CD14-positive monocyte (primary cell): ENCODE measurements around the gene CFAP57. TPM values are rescaled to one million over a fixed set of nuclear protein-coding genes. Genes with fewer than 3 reads are reported as not detected.

Experiments used
- DNase-seq, 3 donors: peaks; one replicate each; pipeline ENCODE4 v3.0.0-alpha.2; 2011 to 2022
- H2AFZ ChIP-seq: 2 replicates; pipeline ENCODE4 v1.6.0; 2012; ENCODE audit warnings: mild to moderate bottlenecking, low read depth, low read length, inconsistent platforms; ENCODE audit not compliant: insufficient read depth, poor library complexity, severe bottlenecking
- H3K27ac ChIP-seq, 2 donors: 1 replicate in 1 of 2; 2 replicates in 1 of 2; pipeline ENCODE4 v1.5.1; 2012 to 2013; ENCODE audit warnings: low read length in 2 of 2, control low read depth in 1 of 2, inconsistent platforms in 1 of 2, low read depth in 1 of 2, mild to moderate bottlenecking in 1 of 2
- H3K27me3 ChIP-seq, 2 donors: one replicate each; pipeline versions ENCODE4 v1.6.0 to v1.6.1; 2011 to 2013; ENCODE audit warnings: low read length in 2 of 2; ENCODE audit not compliant: control insufficient read depth in 2 of 2, insufficient read depth in 2 of 2
- H3K36me3 ChIP-seq, 2 donors: replicated peaks in 1 of 2; 1 replicate in 1 of 2; 2 replicates in 1 of 2; pipeline versions ENCODE4 v1.5.1 to v1.6.1; 2012 to 2013; ENCODE audit warnings: low read length in 2 of 2, control low read depth in 1 of 2, inconsistent platforms in 1 of 2, mild to moderate bottlenecking in 1 of 2; ENCODE audit not compliant: insufficient read depth in 2 of 2, control insufficient read depth in 1 of 2
- H3K4me1 ChIP-seq, 2 donors: 1 replicate in 1 of 2; 2 replicates in 1 of 2; pipeline versions ENCODE4 v1.5.1 to v1.6.1; 2012 to 2013; ENCODE audit warnings: low read length in 2 of 2, control low read depth in 1 of 2, inconsistent platforms in 1 of 2, mild to moderate bottlenecking in 1 of 2, moderate library complexity in 1 of 2; ENCODE audit not compliant: insufficient read depth in 2 of 2, control insufficient read depth in 1 of 2
- H3K4me2 ChIP-seq: replicated peaks from 2 replicates; pipeline ENCODE3; 2012; ENCODE audit warnings: low read length, moderate library complexity, mild to moderate bottlenecking; ENCODE audit not compliant: poor library complexity, severe bottlenecking; ENCODE audit errors: extremely low read depth
- H3K4me3 ChIP-seq, 3 experiments: fragments of 200-600 bp in 1 of 3; sonication (generic) in 1 of 3; replicated peaks in 1 of 3; 1 replicate in 2 of 3; 2 replicates in 1 of 3; pipeline ENCODE4 v1.5.1; 2011 to 2013; ENCODE audit warnings: low read length in 3 of 3, mild to moderate bottlenecking in 3 of 3, control low read depth in 2 of 3, low read depth in 2 of 3, inconsistent platforms in 1 of 3, moderate library complexity in 1 of 3
- H3K79me2 ChIP-seq: 2 replicates; pipeline ENCODE4 v1.6.0; 2012; ENCODE audit warnings: mild to moderate bottlenecking, control low read depth, inconsistent platforms, low read length, moderate library complexity; ENCODE audit not compliant: insufficient read depth
- H3K9ac ChIP-seq: 2 replicates; pipeline ENCODE4 v1.6.0; 2017; ENCODE audit warnings: low read length, mild to moderate bottlenecking; ENCODE audit not compliant: insufficient read depth, poor library complexity, severe bottlenecking
- H3K9me3 ChIP-seq, 2 donors: replicated peaks in 1 of 2; 1 replicate in 1 of 2; 2 replicates in 1 of 2; pipeline versions ENCODE4 v1.5.1 to v1.6.1; 2012 to 2013; ENCODE audit warnings: low read length in 2 of 2, control low read depth in 1 of 2; ENCODE audit not compliant: control insufficient read depth in 1 of 2, insufficient read depth in 1 of 2
- H4K20me1 ChIP-seq: 2 replicates; pipeline ENCODE4 v1.6.0; 2012; ENCODE audit warnings: mild to moderate bottlenecking, low read length, control low read depth, moderate library complexity; ENCODE audit not compliant: insufficient read depth
- H3K27ac Mint-ChIP-seq, 7 donors: one replicate each; pipeline ENCODE4 v1.8.0; 2020; ENCODE audit warnings: mild to moderate bottlenecking in 7 of 7, mixed read lengths in 7 of 7, moderate library complexity in 6 of 7, inconsistent platforms in 2 of 7
- H3K27me3 Mint-ChIP-seq, 3 donors: one replicate each; pipeline ENCODE4 v1.8.0; 2021 to 2022; ENCODE audit warnings: low read depth in 3 of 3, mild to moderate bottlenecking in 3 of 3, mixed read lengths in 3 of 3, moderate library complexity in 3 of 3, inconsistent platforms in 1 of 3
- H3K36me3 Mint-ChIP-seq, 2 donors: one replicate each; pipeline ENCODE4 v1.8.0; 2020; ENCODE audit warnings: mixed read lengths in 2 of 2, inconsistent platforms in 1 of 2, mild to moderate bottlenecking in 1 of 2
- H3K4me1 Mint-ChIP-seq: one replicate; pipeline ENCODE4 v1.8.0; 2020; ENCODE audit warnings: mild to moderate bottlenecking, mixed read lengths
- H3K4me3 Mint-ChIP-seq, 2 donors: one replicate each; pipeline ENCODE4 v1.8.0; 2020; ENCODE audit warnings: mild to moderate bottlenecking in 2 of 2, mixed read lengths in 2 of 2, moderate library complexity in 1 of 2
- H3K9me3 Mint-ChIP-seq, 7 donors: one replicate each; pipeline ENCODE4 v1.8.0; 2020 to 2022; ENCODE audit warnings: mixed read lengths in 7 of 7, mild to moderate bottlenecking in 6 of 7, moderate library complexity in 6 of 7, inconsistent platforms in 2 of 7
- CTCF ChIP-seq: fragments of 200-600 bp; IDR thresholded peaks from one replicate; pipeline ENCODE4 v1.8.0; 2022; ENCODE audit warnings: antibody characterized with exemption, mild to moderate bottlenecking
- WGBS: methylation state at CpG from one replicate; pipeline ENCODE4 v1.1.5; 2013; ENCODE audit warnings: missing lambda C conversion rate; ENCODE audit not compliant: insufficient coverage; 5-methylcytosine and 5-hydroxymethylcytosine counted together
- intact Hi-C, 2 donors: fragments of 100-400 bp; cut with micrococcal nuclease; formaldehyde crosslinking; loops; one replicate each; pipeline versions ENCODE4 v1.15.0 to v1.15.1; 2023
- polyA plus RNA-seq, 3 donors: library from polyadenylated mRNA; depleted of rRNA in 1 of 3; unstranded in 2 of 3; stranded (reverse) in 1 of 3; fragments of 300-500 nt in 2 of 3; fragments of >200 nt in 1 of 3; fragmentation: Illumina TruSeq in 2 of 3; gene quantifications; 1 replicate in 2 of 3; 2 replicates in 1 of 3; pipeline ENCODE4 v1.2.3, GENCODE V29; 2012 to 2021

CFAP57 gene
- polyA plus RNA-seq, 3 donors, result 0.01 to 0.05 TPM; not detected in 1

- no peaks in the 10 kb centered on the region for H3K27me3 ChIP-seq
- no peak overlapping the region for H3K27ac Mint-ChIP-seq
- peaks cover 0 to 12% of the 10 kb centered on the region in 2 donors for H3K9me3 ChIP-seq
- no peaks in the 10 kb centered on the region for H3K4me1 ChIP-seq
- no peaks in the 10 kb centered on the region for H3K79me2 ChIP-seq
- H3K4me3 ChIP-seq, result no peak overlapping the region
- no peak overlapping the region for H3K9ac ChIP-seq
- intact Hi-C loops, result no loop called here
- H3K9me3 Mint-ChIP-seq, result peaks cover 4 to 19% (median 11%) of the 10 kb centered on the region in 7 donors
- TF ChIP-seq CTCF, result no peak
- H2AFZ ChIP-seq, result no peak overlapping the region
- no peaks in the 10 kb centered on the region for H4K20me1 ChIP-seq
- H3K4me2 ChIP-seq, result no peak overlapping the region
- H3K4me3 Mint-ChIP-seq, result no peak overlapping the region
- no peaks in the 10 kb centered on the region for H3K36me3 Mint-ChIP-seq
- no peaks in the 10 kb centered on the region for H3K4me1 Mint-ChIP-seq
- no peak overlapping the region for H3K27ac ChIP-seq
- no CpG with 5 or more reads among the region's 1 CpG for WGBS
- H3K36me3 ChIP-seq, result no peaks in the 10 kb centered on the region
- DNase-seq, result no peak
- H3K27me3 Mint-ChIP-seq, result peaks cover 0 to 3% (median 2%) of the 10 kb centered on the region in 3 donors
These were observed 80.1 kb downstream of the CFAP57 start for GRCh38 chr1:43252225-43252624.

- 96% methylated on average over 4 of the region's 4 CpGs for WGBS
- Histone ChIP-seq H4K20me1 (no peaks in the 10 kb centered on the region), H3K4me1 (no peaks in the 10 kb centered on the region), H3K4me2 (no peak overlapping the region), H3K27ac (no peak overlapping the region), H3K4me3 (no peak overlapping the region), H3K27me3 (no peaks in the 10 kb centered on the region), H3K79me2 (no peaks in the 10 kb centered on the region), H3K9ac (no peak overlapping the region), H3K36me3 (no peaks in the 10 kb centered on the region), H3K9me3 (peaks cover 6 to 16% of the 10 kb centered on the region in 2 donors), H2AFZ (no peak overlapping the region)
- no peak for DNase-seq
- no peak overlapping the region for H3K27ac Mint-ChIP-seq
- H3K4me3 Mint-ChIP-seq, result no peak overlapping the region
- peaks cover 0 to 3% (median 2%) of the 10 kb centered on the region in 3 donors for H3K27me3 Mint-ChIP-seq
- H3K4me1 Mint-ChIP-seq, result no peaks in the 10 kb centered on the region
- intact Hi-C loops, result no loop called here
- H3K36me3 Mint-ChIP-seq, result no peaks in the 10 kb centered on the region
- no peak for TF ChIP-seq CTCF
- peaks cover 2 to 13% (median 10%) of the 10 kb centered on the region in 7 donors for H3K9me3 Mint-ChIP-seq
These were observed 81.0 kb downstream of the CFAP57 start for GRCh38 chr1:43253173-43253572.
